ENCODE data around the gene SMIM10L2A. TPM values are rescaled to one million over a fixed set of nuclear protein-coding genes. Genes with fewer than 3 reads are reported as not detected.

The SMIM10L2A gene
- total RNA-seq (2012; rRNA removed) (under 0.01 TPM in 2 replicates), polyA plus RNA-seq (2012; rRNA removed) (0.09 and 0.10 TPM in 2 replicates), Bru-seq, nascent RNA (percentile 10 among the genes with signal in this experiment), BruChase-seq, experiment 1, labeled RNA remaining after a 6-hour chase (percentile 14 among the genes with signal in this experiment), BruChase-seq, experiment 2, labeled RNA remaining after a 2-hour chase (percentile 11 among the genes with signal in this experiment)
- polyA plus RNA-seq (2012; cell fraction: cytosol; rRNA removed), result 0.08 and 0.11 TPM in 2 replicates
- polyA plus RNA-seq (2012; cell fraction: nucleus; rRNA removed; ENCODE audit: low replicate concordance), result 0.22 and 0.32 TPM in 2 replicates
- long read RNA-seq, result 0 reads

- Histone ChIP-seq H4K5ac (ENCODE audit: low read depth, low read length) (no peak within 1 kb of the TSS), H3K79me1 (ENCODE audit: low read depth in 1 of 2, low read length in 2 of 2) (no peaks in the 10 kb centered on the region), H3K27ac (ENCODE audit: insufficient read depth, low read length) (no peak within 1 kb of the TSS), H3K36me3 (ENCODE audit: control insufficient read depth, insufficient read depth, low read length) (no peaks in the 10 kb centered on the region), H3K56ac (ENCODE audit: extremely low read depth, insufficient read depth, low read length) (no peak within 1 kb of the TSS), H3K4me3 (ENCODE audit: insufficient read depth, low read depth, low read length) (peak within 1 kb of the TSS; percentile 46), H3K14ac (replicated peaks; ENCODE audit: low read depth, low read length) (no peak within 1 kb of the TSS), H2AK9ac (replicated peaks; ENCODE audit: low read depth, low read length, poor library complexity) (no peak within 1 kb of the TSS), H4K20me1 (ENCODE audit: insufficient read depth, low read length) (no peaks in the 10 kb centered on the region), H2BK120ac (ENCODE audit: low read depth, low read length) (no peak within 1 kb of the TSS), H3K4ac (ENCODE audit: low read depth, low read length) (no peak within 1 kb of the TSS), H3K4me2 (ENCODE audit: low read depth, low read length) (peak within 1 kb of the TSS; percentile 35), H2BK20ac (ENCODE audit: low read depth, low read length) (no peak within 1 kb of the TSS), H2AFZ (replicated peaks; ENCODE audit: low read length, poor library complexity) (peak within 1 kb of the TSS; percentile 80), H3K27me3 (ENCODE audit: control insufficient read depth, insufficient read depth, low read length) (peaks cover 15% of the 10 kb centered on the region; the same call in 1 of the 2 replicates), H3K9me3 (ENCODE audit: control insufficient read depth, insufficient read depth, low read length) (no peaks in the 10 kb centered on the region), H2BK15ac (ENCODE audit: low read depth, low read length) (no peak within 1 kb of the TSS), H2BK5ac (ENCODE audit: low read depth, low read length, poor library complexity, severe bottlenecking) (no peak within 1 kb of the TSS), H3K23ac (ENCODE audit: low read depth, low read length) (no peak within 1 kb of the TSS), H3K9ac (ENCODE audit: low read depth, low read length) (no peak within 1 kb of the TSS), H2AK5ac (ENCODE audit: low read depth, low read length) (no peak within 1 kb of the TSS), H3K18ac (ENCODE audit: low read depth, low read length) (no peak within 1 kb of the TSS), H3K9me1 (ENCODE audit: insufficient read depth, low read length) (no peaks in the 10 kb centered on the region), H4K91ac (ENCODE audit: insufficient read depth, low read depth, low read length) (no peak within 1 kb of the TSS), H4K8ac (ENCODE audit: low read depth in 2 of 2, low read length in 2 of 2) (no peak within 1 kb of the TSS), H3K4me1 (ENCODE audit: control insufficient read depth, insufficient read depth, low read length) (no peaks in the 10 kb centered on the region)
- BruUV-seq (replicated peaks), result no TSS peak
- ChIA-PET CTCF (no interaction called here), POLR2A (ENCODE audit: unreplicated experiment) (no interaction called here)
- in situ Hi-C loops (cut with MboI; ENCODE audit: low sequenced_read_pairs) (no loop called here), intact Hi-C loops (cut with micrococcal nuclease) (no loop called here), dilution Hi-C loops (cut with HindIII; ENCODE audit: low sequenced_read_pairs, unreplicated experiment) (no loop called here)
- WGBS, 2 experiments (ENCODE audit: extremely low coverage in 2 of 2, insufficient read length in 1 of 2), result 56% methylated on average over 32 of the region's 100 CpGs; no CpG with 5 or more reads in 1 of the 2 experiments
- DNase-seq, result no peak
- no peak for TF ChIP-seq MXI1 (IDR thresholded peaks at IDR 0.05; ENCODE audit: borderline replicate concordance, low read depth, low read length)
- ATAC-seq (ENCODE audit: low read depth), result peak; percentile 52
Measured at GRCh38 chrX:135421932-135422809, at the start of gene SMIM10L2A. SMIM10L2A (plus strand) TSS chrX:135421944; CDS start chrX:135422132, 188 bp downstream.
